Gastrocnemius medialis (tissue), 4 donors: ENCODE results near the gene TNPO2.

Experiments
- POLR2A ChIP-seq, 2 donors: fragments of 450-650 bp; IDR thresholded peaks; one replicate each; pipeline ENCODE4 v1.6.1; 2017; ENCODE audit warnings: antibody characterized with exemption in 2 of 2, mild to moderate bottlenecking in 2 of 2, moderate library complexity in 2 of 2
- TF ChIP-seq, protein P1 (sequence below), 5 experiments: fragments of 450-650 bp in 3 of 5; fragments of 200-600 bp in 2 of 5; sonication (generic) in 2 of 5; IDR thresholded peaks in 4 of 5; conservative IDR thresholded peaks in 1 of 5; 1 replicate in 4 of 5; 2 replicates in 1 of 5; pipeline ENCODE4 v1.5.1; 2016 to 2019; ENCODE audit warnings: antibody characterized with exemption in 5 of 5, mild to moderate bottlenecking in 3 of 5, moderate library complexity in 3 of 5

- no peak for TF ChIP-seq POLR2A (IDR thresholded peaks at IDR 0.05)
- TF ChIP-seq, protein P1, sequence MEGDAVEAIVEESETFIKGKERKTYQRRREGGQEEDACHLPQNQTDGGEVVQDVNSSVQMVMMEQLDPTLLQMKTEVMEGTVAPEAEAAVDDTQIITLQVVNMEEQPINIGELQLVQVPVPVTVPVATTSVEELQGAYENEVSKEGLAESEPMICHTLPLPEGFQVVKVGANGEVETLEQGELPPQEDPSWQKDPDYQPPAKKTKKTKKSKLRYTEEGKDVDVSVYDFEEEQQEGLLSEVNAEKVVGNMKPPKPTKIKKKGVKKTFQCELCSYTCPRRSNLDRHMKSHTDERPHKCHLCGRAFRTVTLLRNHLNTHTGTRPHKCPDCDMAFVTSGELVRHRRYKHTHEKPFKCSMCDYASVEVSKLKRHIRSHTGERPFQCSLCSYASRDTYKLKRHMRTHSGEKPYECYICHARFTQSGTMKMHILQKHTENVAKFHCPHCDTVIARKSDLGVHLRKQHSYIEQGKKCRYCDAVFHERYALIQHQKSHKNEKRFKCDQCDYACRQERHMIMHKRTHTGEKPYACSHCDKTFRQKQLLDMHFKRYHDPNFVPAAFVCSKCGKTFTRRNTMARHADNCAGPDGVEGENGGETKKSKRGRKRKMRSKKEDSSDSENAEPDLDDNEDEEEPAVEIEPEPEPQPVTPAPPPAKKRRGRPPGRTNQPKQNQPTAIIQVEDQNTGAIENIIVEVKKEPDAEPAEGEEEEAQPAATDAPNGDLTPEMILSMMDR (IDR thresholded peaks at IDR 0.05 in 4 of 5, conservative IDR thresholded peaks at IDR 0.05 in 1 of 5) = no peak
Observed at GRCh38 chr19:12649941-12650340, 73.8 kb downstream of the TNPO2 start.
